Upper lobe of left lung (tissue), 6 donors: ENCODE data around the gene CKAP4. TPM values are rescaled to one million over a fixed set of nuclear protein-coding genes. Genes with fewer than 3 reads are reported as not detected.

ENCODE experiments used
- ATAC-seq, 2 donors: fragments of 200-7000 bp; cut with Tn5 transposase; one replicate each; pipeline ENCODE4 v1.9.1; 2022; ENCODE audit warnings: mild to moderate bottlenecking in 2 of 2, moderate library complexity in 2 of 2; ENCODE audit not compliant: low FRiP score in 2 of 2
- DNase-seq, 2 donors: peaks; one replicate each; pipeline ENCODE4 v3.0.0-alpha.2; 2019 to 2020
- H3K27ac ChIP-seq, 4 donors: fragments of 200-600 bp; sonication (generic); one replicate each; pipeline ENCODE4 v1.5.1; 2016 to 2019
- H3K27me3 ChIP-seq, 4 donors: fragments of 200-600 bp; sonication (generic); one replicate each; pipeline ENCODE4 v1.5.1; 2017 to 2019
- H3K36me3 ChIP-seq, 4 donors: fragments of 200-600 bp; sonication (generic); one replicate each; pipeline ENCODE4 v1.5.1; 2016 to 2019
- H3K4me1 ChIP-seq, 4 donors: fragments of 200-600 bp; sonication (generic); one replicate each; pipeline ENCODE4 v1.5.1; 2018 to 2019
- H3K4me3 ChIP-seq, 4 donors: fragments of 200-600 bp; sonication (generic); one replicate each; pipeline ENCODE4 v1.5.1; 2017 to 2019; ENCODE audit warnings: mild to moderate bottlenecking in 2 of 4, moderate library complexity in 1 of 4
- H3K9me3 ChIP-seq, 4 donors: fragments of 200-600 bp; sonication (generic); one replicate each; pipeline ENCODE4 v1.5.1; 2018 to 2019
- EP300 ChIP-seq, 4 donors: sonication (generic); formaldehyde crosslinking; IDR thresholded peaks; one replicate each; pipeline ENCODE4 v1.5.1; 2017; ENCODE audit warnings: antibody characterized with exemption in 4 of 4, control low read depth in 2 of 4
- POLR2A ChIP-seq, 4 donors: fragments of 450-650 bp; IDR thresholded peaks; one replicate each; pipeline ENCODE4 v1.5.1; 2016 to 2017; ENCODE audit warnings: antibody characterized with exemption in 4 of 4, mild to moderate bottlenecking in 2 of 4
- POLR2AphosphoS5 ChIP-seq, 2 donors: sonication (generic); formaldehyde crosslinking; IDR thresholded peaks; one replicate each; pipeline ENCODE4 v1.5.1; 2017; ENCODE audit warnings: antibody characterized with exemption in 2 of 2
- WGBS, 2 donors: methylation state at CpG; one replicate each; pipeline ENCODE4 v1.1.5; 2017 to 2018; 5-methylcytosine and 5-hydroxymethylcytosine counted together
- total RNA-seq, 6 donors: library from RNA; depleted of rRNA in 4 of 6; stranded (reverse); fragments of >200 nt in 4 of 6; gene quantifications; one replicate each; pipeline versions ENCODE4 v1.1.0 to v1.2.1, GENCODE V29; 2016 to 2021
- TF ChIP-seq, protein P1 (sequence below), 6 experiments: fragments of 450-650 bp in 4 of 6; fragments of 200-600 bp in 2 of 6; sonication (generic) in 2 of 6; IDR thresholded peaks; one replicate each; pipeline ENCODE4 v1.5.1; 2016 to 2019; ENCODE audit warnings: antibody characterized with exemption in 6 of 6
- donor health status: DM: no; HTN: no; CAD: no; lungs with moderate emphysema.
- donor health status: DM: no; HTN: yes; CAD: no; lungs with severe emphysema.

The CKAP4 gene
- total RNA-seq, 6 donors from 2014 or later = 16.8 to 70.8 (median 44.5) TPM

DNA sequence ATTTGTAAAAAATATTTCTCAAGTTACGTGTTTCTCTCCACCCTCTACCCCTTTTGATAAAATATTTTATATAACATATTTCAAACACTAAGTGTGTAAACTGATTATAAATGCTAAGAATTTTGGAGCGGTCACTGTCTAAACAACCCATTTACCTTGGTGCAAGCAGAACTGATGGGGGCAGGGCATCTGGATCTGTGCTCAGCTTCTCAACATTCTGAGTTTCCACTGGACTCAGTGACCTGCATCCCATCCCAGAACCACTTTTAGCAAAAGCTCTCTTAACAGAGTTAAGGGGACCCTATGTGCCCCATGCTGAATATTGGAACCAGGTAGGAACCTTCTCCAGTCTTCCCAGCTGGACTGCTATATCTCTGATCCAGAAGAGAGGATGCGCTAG lies 53.5 kb downstream of the CKAP4 start:
- WGBS, 2 donors = 89 to 100% methylated on average over 3 of the region's 3 CpGs
- no peak for ATAC-seq
- H3K27ac ChIP-seq = no peak overlapping the region
- no peak for DNase-seq
- H3K4me1 ChIP-seq = peaks cover 0 to 5% (median 0%) of the 10 kb centered on the region in 4 donors
- H3K4me3 ChIP-seq = no peak overlapping the region
- no peaks in the 10 kb centered on the region for H3K9me3 ChIP-seq
- TF ChIP-seq, protein P1, sequence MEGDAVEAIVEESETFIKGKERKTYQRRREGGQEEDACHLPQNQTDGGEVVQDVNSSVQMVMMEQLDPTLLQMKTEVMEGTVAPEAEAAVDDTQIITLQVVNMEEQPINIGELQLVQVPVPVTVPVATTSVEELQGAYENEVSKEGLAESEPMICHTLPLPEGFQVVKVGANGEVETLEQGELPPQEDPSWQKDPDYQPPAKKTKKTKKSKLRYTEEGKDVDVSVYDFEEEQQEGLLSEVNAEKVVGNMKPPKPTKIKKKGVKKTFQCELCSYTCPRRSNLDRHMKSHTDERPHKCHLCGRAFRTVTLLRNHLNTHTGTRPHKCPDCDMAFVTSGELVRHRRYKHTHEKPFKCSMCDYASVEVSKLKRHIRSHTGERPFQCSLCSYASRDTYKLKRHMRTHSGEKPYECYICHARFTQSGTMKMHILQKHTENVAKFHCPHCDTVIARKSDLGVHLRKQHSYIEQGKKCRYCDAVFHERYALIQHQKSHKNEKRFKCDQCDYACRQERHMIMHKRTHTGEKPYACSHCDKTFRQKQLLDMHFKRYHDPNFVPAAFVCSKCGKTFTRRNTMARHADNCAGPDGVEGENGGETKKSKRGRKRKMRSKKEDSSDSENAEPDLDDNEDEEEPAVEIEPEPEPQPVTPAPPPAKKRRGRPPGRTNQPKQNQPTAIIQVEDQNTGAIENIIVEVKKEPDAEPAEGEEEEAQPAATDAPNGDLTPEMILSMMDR (IDR thresholded peaks at IDR 0.05) = no peak
- TF ChIP-seq EP300 (IDR thresholded peaks at IDR 0.05) (no peak), POLR2AphosphoS5 (IDR thresholded peaks at IDR 0.05) (no peak), POLR2A (IDR thresholded peaks at IDR 0.05) (no peak)
- H3K27me3 ChIP-seq = no peaks in the 10 kb centered on the region
- H3K36me3 ChIP-seq = no peaks in the 10 kb centered on the region

DNA sequence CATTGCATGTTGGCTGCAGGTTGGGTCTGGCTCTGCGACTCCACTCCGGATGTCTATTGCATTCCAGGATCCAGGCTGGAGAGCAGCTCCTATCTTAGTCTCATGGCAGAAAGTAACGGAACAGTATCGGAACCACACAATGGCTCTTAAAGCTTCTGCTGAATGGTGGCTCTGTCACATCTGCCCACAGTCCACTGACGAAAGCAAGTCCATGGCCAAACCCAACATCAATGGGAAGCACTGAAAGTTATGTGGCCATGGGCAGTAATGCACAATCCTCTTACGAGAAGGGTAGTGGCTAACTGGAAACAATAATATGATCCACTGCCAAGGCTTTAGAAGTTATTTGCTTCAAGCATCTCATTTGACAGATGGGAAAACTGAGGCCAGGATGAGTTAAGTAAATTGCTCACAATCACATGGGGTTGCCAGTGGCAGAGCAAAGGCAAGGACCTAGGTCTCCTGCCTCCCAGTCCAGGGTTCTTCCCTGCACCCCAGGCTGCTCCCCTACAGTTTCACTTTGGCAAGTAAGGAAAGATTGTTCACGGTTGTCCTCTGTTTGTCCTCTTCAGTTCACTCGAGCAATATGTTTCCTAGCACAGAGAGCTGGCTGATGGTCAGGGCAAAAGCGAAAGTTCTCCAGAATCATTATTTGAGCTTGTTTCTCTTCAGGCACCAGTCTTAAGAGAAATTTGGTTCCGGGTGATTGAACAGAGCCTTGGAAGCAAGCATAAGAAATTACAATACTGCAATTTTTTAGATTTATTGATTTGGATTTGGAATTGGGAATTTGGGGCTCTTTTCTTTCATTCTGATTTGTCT lies 54.2 kb downstream of the CKAP4 start:
- Histone ChIP-seq H3K4me3 (no peak overlapping the region), H3K9me3 (no peaks in the 10 kb centered on the region), H3K27ac (no peak overlapping the region), H3K4me1 (peaks cover 0 to 5% (median 0%) of the 10 kb centered on the region in 4 donors), H3K27me3 (no peaks in the 10 kb centered on the region), H3K36me3 (no peaks in the 10 kb centered on the region)
- DNase-seq = no peak
- no peak for ATAC-seq
- TF ChIP-seq POLR2A (IDR thresholded peaks at IDR 0.05) (no peak), EP300 (IDR thresholded peaks at IDR 0.05) (no peak), POLR2AphosphoS5 (IDR thresholded peaks at IDR 0.05) (no peak)
- TF ChIP-seq, protein P1 (IDR thresholded peaks at IDR 0.05) = no peak
- 79 to 87% methylated on average over 8 to 10 of the region's 10 CpGs for WGBS, 2 donors

DNA sequence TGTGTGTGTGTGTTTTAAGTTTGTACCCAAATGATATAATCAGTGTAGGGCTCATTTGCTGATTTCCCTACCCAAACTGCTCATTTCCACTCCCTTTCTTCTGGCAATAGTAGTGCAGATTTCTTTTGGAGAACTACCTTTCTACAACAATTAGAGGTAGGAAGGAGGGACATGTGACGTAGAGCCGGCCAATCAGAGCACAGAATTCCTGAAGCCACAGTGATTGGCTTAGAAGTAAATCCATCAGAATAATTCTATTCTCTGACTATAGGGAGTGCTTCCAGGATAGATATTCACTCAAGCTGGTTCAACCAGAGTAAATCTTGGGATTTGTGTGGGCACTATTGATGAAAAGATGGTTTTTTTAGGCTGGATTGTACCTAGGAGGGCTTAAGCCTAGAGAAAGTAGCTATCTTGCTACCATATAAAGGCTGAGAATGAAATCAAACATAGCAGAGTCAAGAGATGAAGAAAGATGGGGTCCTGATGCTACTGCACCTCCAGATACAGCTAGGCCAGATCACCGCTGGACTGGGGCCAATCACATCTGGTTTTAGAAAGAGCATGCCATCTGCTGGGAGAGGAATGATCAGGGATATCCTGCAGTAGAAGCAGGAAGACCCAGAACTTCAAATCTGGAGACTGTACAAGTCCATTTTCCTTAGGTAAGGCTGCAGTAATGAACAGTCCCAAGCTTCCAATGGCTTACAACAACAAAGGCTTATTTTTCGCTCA lies 55.0 kb downstream of the CKAP4 start:
- Histone ChIP-seq H3K27me3 (no peaks in the 10 kb centered on the region), H3K27ac (no peak overlapping the region), H3K4me3 (no peak overlapping the region), H3K4me1 (peaks cover 0 to 5% (median 0%) of the 10 kb centered on the region in 4 donors), H3K9me3 (no peaks in the 10 kb centered on the region), H3K36me3 (no peaks in the 10 kb centered on the region)
- 91 to 100% methylated on average over 3 to 4 of the region's 4 CpGs for WGBS, 2 donors
- TF ChIP-seq POLR2A (IDR thresholded peaks at IDR 0.05) = no peak
- TF ChIP-seq EP300 (IDR thresholded peaks at IDR 0.05) = no peak
- TF ChIP-seq, protein P1 (IDR thresholded peaks at IDR 0.05) = no peak
- TF ChIP-seq POLR2AphosphoS5 (IDR thresholded peaks at IDR 0.05) = no peak
- DNase-seq (no peak), ATAC-seq (no peak)

DNA sequence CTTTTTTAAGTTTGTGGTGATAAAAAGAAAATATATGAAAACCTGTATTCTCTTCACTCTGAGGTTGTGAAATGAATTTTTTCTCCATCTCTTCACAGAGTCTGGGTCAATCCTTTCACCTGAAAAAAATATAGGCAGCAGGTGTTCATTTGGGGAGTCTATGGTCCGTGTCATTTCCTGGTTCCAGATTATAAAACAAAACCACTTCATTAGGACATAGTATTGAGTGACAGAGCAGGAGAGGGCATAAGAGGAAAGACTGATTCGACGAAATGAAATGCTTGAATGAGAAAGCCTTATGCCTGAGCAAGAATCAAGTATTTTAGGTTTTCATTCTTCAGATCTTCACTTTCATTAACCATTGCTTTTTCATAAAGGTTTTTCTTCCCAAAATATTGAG lies 57.2 kb downstream of the CKAP4 start:
- Histone ChIP-seq H3K9me3 (no peaks in the 10 kb centered on the region), H3K4me3 (no peak overlapping the region), H3K27ac (no peak overlapping the region), H3K36me3 (no peaks in the 10 kb centered on the region), H3K4me1 (no peaks in the 10 kb centered on the region), H3K27me3 (no peaks in the 10 kb centered on the region)
- WGBS, 2 donors = 79 to 85% methylated on average over 3 of the region's 3 CpGs
- DNase-seq (no peak), ATAC-seq (no peak)
- TF ChIP-seq, protein P1 (IDR thresholded peaks at IDR 0.05) = no peak
- TF ChIP-seq POLR2AphosphoS5 (IDR thresholded peaks at IDR 0.05) (no peak), EP300 (IDR thresholded peaks at IDR 0.05) (no peak), POLR2A (IDR thresholded peaks at IDR 0.05) (no peak)
